Smooth muscle cell (in vitro differentiated cells): ENCODE measurements around the gene RFX2. TPM values are rescaled to one million over a fixed set of nuclear protein-coding genes. Genes with fewer than 3 reads are reported as not detected.
A peak's percentile ranks its signal among the peaks of the same experiment; 100 is the strongest.
"Not testable (repeated sequence)": the region's sequence is repeated elsewhere in the genome, so short reads cannot be mapped to it uniquely, and the experiment has no call there.

ENCODE experiments used
- DNase-seq: peaks from one replicate; lab custom pipeline; 2025; ENCODE audit not compliant: unreplicated experiment; lab: John Stamatoyannopoulos, UW
- H2AFZ ChIP-seq: fragments of 200-600 bp; sonication (generic); 2 replicates; pipeline ENCODE4 v1.6.0; 2016; ENCODE audit warnings: antibody characterized with exemption, low read depth, mild to moderate bottlenecking
- H3F3A ChIP-seq: fragments of 200-600 bp; sonication (generic); 2 replicates; pipeline ENCODE4 v1.6.0; 2017; ENCODE audit warnings: antibody characterized with exemption, low read depth
- H3K27ac ChIP-seq: fragments of 200-600 bp; sonication (generic); 2 replicates; pipeline ENCODE4 v1.5.1; 2016; ENCODE audit warnings: low read depth, mild to moderate bottlenecking
- H3K27me3 ChIP-seq: fragments of 200-600 bp; sonication (generic); 2 replicates; pipeline ENCODE4 v1.6.1; 2016; ENCODE audit warnings: low read depth, mild to moderate bottlenecking
- H3K36me3 ChIP-seq: fragments of 200-600 bp; sonication (generic); 2 replicates; pipeline ENCODE4 v1.5.1; 2016; ENCODE audit warnings: low read depth
- H3K4me1 ChIP-seq: fragments of 200-600 bp; sonication (generic); 2 replicates; pipeline ENCODE4 v1.5.1; 2016; ENCODE audit warnings: low read depth
- H3K4me2 ChIP-seq: fragments of 200-600 bp; sonication (generic); 2 replicates; pipeline ENCODE4 v1.6.0; 2016; ENCODE audit warnings: mild to moderate bottlenecking
- H3K4me3 ChIP-seq: fragments of 200-600 bp; sonication (generic); 2 replicates; pipeline ENCODE4 v1.5.1; 2016; ENCODE audit warnings: mild to moderate bottlenecking
- H3K79me2 ChIP-seq: fragments of 200-600 bp; sonication (generic); 2 replicates; pipeline ENCODE4 v1.6.0; 2016; ENCODE audit warnings: low read depth, mild to moderate bottlenecking
- H3K9ac ChIP-seq: fragments of 200-600 bp; sonication (generic); 2 replicates; pipeline ENCODE4 v1.6.0; 2016; ENCODE audit warnings: low read depth
- H3K9me3 ChIP-seq: fragments of 200-600 bp; sonication (generic); replicated peaks from 2 replicates; pipeline ENCODE4 v1.5.1; 2016; ENCODE audit warnings: low read depth
- H4K20me1 ChIP-seq: fragments of 200-600 bp; sonication (generic); 2 replicates; pipeline ENCODE4 v1.6.0; 2016; ENCODE audit warnings: low read depth
- WGBS: methylation state at CpG from one replicate; pipeline ENCODE4 v1.1.7; 2016; ENCODE audit warnings: low lambda C conversion rate; 5-methylcytosine and 5-hydroxymethylcytosine counted together
- polyA plus RNA-seq: library from polyadenylated mRNA; unstranded; fragments of >200 nt; fragmentation: Nextera tagmentation; extraction: Ambion mirVana; gene quantifications from 2 replicates; pipeline ENCODE4 v1.2.1, GENCODE V29; 2016
- total RNA-seq: library from RNA; depleted of rRNA; stranded (reverse); fragments of >200 nt; gene quantifications from 2 replicates; pipeline ENCODE4 v1.2.3, GENCODE V29; 2014
- TF ChIP-seq, protein P1 (sequence below): fragments of 200-600 bp; sonication (generic); IDR thresholded peaks from 2 replicates; pipeline ENCODE4 v1.5.1; 2017; ENCODE audit warnings: borderline replicate concordance, mild to moderate bottlenecking, antibody characterized with exemption; ENCODE audit not compliant: insufficient read depth, poor library complexity, severe bottlenecking

RFX2 gene
- total and polyA plus RNA-seq, 2 experiments from 2014 or later = 4.7 to 7.5 TPM

- Histone ChIP-seq H3F3A (peaks cover 9% of the 10 kb centered on the region), H3K27ac (peak overlapping the region; percentile 76), H3K36me3 (no peaks in the 10 kb centered on the region), H3K9me3 (no peaks in the 10 kb centered on the region), H2AFZ (no peak overlapping the region), H3K4me3 (no peak overlapping the region), H3K79me2 (peaks cover 94% of the 10 kb centered on the region), H3K9ac (no peak overlapping the region), H4K20me1 (peaks cover 100% of the 10 kb centered on the region), H3K4me2 (no peak overlapping the region), H3K4me1 (no peaks in the 10 kb centered on the region), H3K27me3 (no peaks in the 10 kb centered on the region)
- no peak for DNase-seq
- TF ChIP-seq, protein P1, sequence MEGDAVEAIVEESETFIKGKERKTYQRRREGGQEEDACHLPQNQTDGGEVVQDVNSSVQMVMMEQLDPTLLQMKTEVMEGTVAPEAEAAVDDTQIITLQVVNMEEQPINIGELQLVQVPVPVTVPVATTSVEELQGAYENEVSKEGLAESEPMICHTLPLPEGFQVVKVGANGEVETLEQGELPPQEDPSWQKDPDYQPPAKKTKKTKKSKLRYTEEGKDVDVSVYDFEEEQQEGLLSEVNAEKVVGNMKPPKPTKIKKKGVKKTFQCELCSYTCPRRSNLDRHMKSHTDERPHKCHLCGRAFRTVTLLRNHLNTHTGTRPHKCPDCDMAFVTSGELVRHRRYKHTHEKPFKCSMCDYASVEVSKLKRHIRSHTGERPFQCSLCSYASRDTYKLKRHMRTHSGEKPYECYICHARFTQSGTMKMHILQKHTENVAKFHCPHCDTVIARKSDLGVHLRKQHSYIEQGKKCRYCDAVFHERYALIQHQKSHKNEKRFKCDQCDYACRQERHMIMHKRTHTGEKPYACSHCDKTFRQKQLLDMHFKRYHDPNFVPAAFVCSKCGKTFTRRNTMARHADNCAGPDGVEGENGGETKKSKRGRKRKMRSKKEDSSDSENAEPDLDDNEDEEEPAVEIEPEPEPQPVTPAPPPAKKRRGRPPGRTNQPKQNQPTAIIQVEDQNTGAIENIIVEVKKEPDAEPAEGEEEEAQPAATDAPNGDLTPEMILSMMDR = no peak
- WGBS = 94% methylated on average over 9 of the region's 9 CpGs
Measured at GRCh38 chr19:5966941-5967340, 143.4 kb downstream of the RFX2 start.

DNA sequence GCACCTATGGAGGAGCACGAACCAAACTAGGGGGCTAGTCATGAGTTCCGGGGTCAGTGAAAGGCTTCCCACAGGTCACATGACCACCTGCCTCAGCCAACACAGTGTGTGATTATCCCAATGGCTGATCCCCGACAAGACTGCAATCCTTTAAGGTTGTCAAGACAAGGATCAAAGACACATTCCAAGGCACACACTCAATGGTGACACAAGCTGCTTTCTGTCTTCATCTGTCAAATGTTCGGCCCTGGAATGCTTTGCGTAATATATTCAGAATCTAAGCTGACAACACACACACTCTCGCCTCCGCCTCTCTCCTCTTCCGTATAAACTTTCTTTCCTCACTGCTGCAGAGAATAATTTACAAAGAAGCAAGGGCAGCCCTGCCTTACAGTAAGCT lies 144.1 kb downstream of the RFX2 start:
- H4K20me1 ChIP-seq = peaks cover 100% of the 10 kb centered on the region
- H3K4me2 ChIP-seq = peak overlapping the region; percentile 44
- DNase-seq = no peak
- H3K27ac ChIP-seq = peak overlapping the region; percentile 76
- no peaks in the 10 kb centered on the region for H3K9me3 ChIP-seq
- no peaks in the 10 kb centered on the region for H3K36me3 ChIP-seq
- H3K9ac ChIP-seq = peak overlapping the region; percentile 13
- WGBS = 35% methylated on average over 8 of the region's 8 CpGs
- H3K27me3 ChIP-seq = no peaks in the 10 kb centered on the region
- TF ChIP-seq, protein P1 = no peak
- peaks cover 94% of the 10 kb centered on the region for H3K79me2 ChIP-seq
- no peak overlapping the region for H2AFZ ChIP-seq
- H3K4me3 ChIP-seq = no peak overlapping the region
- H3F3A ChIP-seq = peaks cover 9% of the 10 kb centered on the region
- no peaks in the 10 kb centered on the region for H3K4me1 ChIP-seq

DNA sequence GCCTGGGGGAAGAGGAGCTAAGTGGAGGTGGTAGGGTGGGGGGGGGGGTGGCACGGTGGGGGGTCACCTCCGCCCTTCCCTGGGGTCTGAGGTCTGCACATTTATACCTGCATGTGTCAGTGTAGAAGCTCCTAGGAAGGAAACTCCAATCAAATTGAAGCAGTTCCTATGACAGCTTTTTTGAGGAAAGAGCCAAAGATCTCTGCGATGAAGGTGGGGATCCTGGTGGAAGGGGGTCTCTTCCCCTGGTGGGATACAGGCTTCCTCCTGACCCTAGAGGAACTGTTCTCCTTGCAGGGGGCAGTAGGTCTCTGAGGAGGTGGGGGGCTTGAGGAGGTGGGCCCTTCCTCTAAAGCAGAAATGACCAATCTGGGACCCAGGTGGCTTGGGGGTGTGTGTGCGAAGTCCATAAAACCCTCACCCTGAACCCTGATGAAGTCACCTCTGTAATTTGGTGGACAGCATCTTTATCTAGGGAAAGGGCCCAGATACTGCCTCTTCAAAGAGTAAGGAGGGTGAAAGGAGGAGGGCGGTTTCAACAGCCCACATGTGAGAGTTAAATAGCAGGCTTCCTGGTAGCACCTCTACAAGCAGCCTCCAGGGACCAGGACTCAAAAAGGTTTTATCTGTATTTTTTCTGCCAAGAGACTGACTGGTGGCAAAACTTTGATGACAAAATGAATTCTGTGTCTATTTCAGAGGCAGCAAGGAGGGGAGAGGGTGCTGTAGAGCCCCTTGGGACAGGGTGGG lies 145.3 kb downstream of the RFX2 start:
- TF ChIP-seq, protein P1 = no peak
- Histone ChIP-seq H3K79me2 (peaks cover 93% of the 10 kb centered on the region), H3K36me3 (no peaks in the 10 kb centered on the region), H3K4me3 (no peak overlapping the region), H3K27ac (no peak overlapping the region), H3K4me1 (no peaks in the 10 kb centered on the region), H3K9ac (no peak overlapping the region), H3F3A (peaks cover 9% of the 10 kb centered on the region), H3K9me3 (no peaks in the 10 kb centered on the region), H2AFZ (no peak overlapping the region), H3K27me3 (no peaks in the 10 kb centered on the region), H3K4me2 (no peak overlapping the region), H4K20me1 (peaks cover 100% of the 10 kb centered on the region)
- 98% methylated on average over 5 of the region's 5 CpGs for WGBS
- DNase-seq = no peak

GRCh38 chr19:5963855-5964254 lies 146.4 kb downstream of the RFX2 start:
- TF ChIP-seq, protein P1 = no peak
- H3K36me3 ChIP-seq = no peaks in the 10 kb centered on the region
- peaks cover 90% of the 10 kb centered on the region for H3K79me2 ChIP-seq
- 96% methylated on average over 7 of the region's 7 CpGs for WGBS
- H3K9me3 ChIP-seq = no peaks in the 10 kb centered on the region
- no peak overlapping the region for H3K27ac ChIP-seq
- no peak overlapping the region for H3K9ac ChIP-seq
- H3K4me2 ChIP-seq = no peak overlapping the region
- peaks cover 4% of the 10 kb centered on the region for H3F3A ChIP-seq
- no peaks in the 10 kb centered on the region for H3K4me1 ChIP-seq
- H3K27me3 ChIP-seq = no peaks in the 10 kb centered on the region
- peaks cover 100% of the 10 kb centered on the region for H4K20me1 ChIP-seq
- no peak overlapping the region for H2AFZ ChIP-seq
- no peak overlapping the region for H3K4me3 ChIP-seq
- no peak for DNase-seq

- H3K9me3 ChIP-seq, H3F3A ChIP-seq, H2AFZ ChIP-seq, H3K27me3 ChIP-seq, H3K27ac ChIP-seq, H3K4me2 ChIP-seq, DNase-seq, H3K4me1 ChIP-seq, H3K36me3 ChIP-seq, H3K4me3 ChIP-seq, H3K9ac ChIP-seq: not testable (repeated sequence)
- WGBS = 84% methylated on average over 6 of the region's 6 CpGs
- Histone ChIP-seq H3K79me2 (peaks cover 88% of the 10 kb centered on the region), H4K20me1 (peaks cover 100% of the 10 kb centered on the region)
Measured at GRCh38 chr19:5963259-5963658, 147.0 kb downstream of the RFX2 start.
